ENCODE measurements around the gene PRSS3. TPM values are rescaled to one million over a fixed set of nuclear protein-coding genes. Genes with fewer than 3 reads are reported as not detected.
"Not testable (repeated sequence)": the region's sequence is repeated elsewhere in the genome, so short reads cannot be mapped to it uniquely, and the experiment has no call there.

Gene PRSS3
- total RNA-seq, 2 donors from 2014 or later, result 0.23 to 1.5 TPM

DNA sequence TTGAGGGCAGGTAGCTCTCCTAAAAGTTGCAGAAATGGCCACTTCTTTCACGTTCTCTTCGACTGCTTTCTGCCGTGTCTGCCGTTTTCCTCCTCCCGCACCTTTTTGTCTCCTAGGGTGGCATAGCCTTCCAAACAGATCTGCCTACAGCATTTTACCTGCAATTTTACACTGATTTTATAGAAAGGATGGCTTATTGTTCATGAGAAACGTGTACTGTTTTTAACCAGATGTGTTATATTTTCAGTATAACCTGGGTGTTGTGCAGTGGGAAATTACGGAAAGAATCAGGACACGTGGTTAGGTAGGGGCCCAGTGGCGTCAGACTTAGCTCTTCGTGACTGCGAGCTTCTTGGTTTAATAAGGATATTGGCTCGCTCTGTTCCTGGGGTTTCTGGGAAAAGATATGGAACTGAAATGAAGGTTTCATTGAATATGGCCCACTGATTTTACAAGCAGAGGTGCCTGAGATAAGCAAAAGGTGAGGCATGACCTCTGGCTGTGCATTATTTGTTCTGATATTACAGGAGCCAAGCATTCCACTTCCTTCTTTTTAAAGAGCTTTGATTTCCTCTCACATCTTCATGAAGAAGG is 43.7 kb upstream of the PRSS3 start:
- no peaks in the 10 kb centered on the region for H3K36me3 ChIP-seq
- H3K27me3 ChIP-seq (replicated peaks; ENCODE audit: insufficient read depth), result no peaks in the 10 kb centered on the region
- intact Hi-C loops (cut with DNase I), result no loop called here
- no peak for TF ChIP-seq POLR2A (IDR thresholded peaks at IDR 0.05)
- TF ChIP-seq CTCF (IDR thresholded peaks at IDR 0.05), result no peak
- TF ChIP-seq POLR2AphosphoS5 (IDR thresholded peaks at IDR 0.05), result no peak
- no peak for DNase-seq (ENCODE audit: low spot score)
- H3K4me3 ChIP-seq, result no peak overlapping the region
- H3K4me1 ChIP-seq (replicated peaks), result no peaks in the 10 kb centered on the region
- 74% methylated on average over 12 of the region's 12 CpGs for WGBS
- no peaks in the 10 kb centered on the region for H3K9me3 ChIP-seq
- no peak overlapping the region for H3K27ac ChIP-seq

DNA sequence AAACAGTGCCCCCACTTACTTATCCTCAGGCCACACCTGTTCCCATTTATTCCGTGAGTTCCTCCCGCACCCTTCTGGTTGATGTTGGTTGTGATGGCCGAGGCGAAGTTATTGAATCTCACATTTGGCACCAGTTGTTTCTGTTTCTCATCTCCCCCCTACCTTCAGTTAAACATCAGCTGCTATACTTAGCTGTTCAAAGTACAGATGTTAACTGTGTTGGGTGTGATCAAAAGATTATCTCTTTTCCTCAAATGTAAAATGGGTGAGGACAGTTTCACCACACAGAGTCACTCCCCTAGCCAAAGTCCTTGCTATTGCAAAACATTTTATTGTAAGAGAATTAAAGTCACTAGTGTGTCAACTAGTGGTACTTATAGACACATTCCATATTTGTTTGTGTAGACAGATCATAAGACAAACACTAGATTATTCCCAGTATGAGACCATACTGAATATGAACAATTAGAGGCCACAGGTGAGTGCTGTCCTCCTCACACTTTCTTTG is 43.2 kb upstream of the PRSS3 start:
- H3K27me3 ChIP-seq (replicated peaks; ENCODE audit: insufficient read depth), result no peaks in the 10 kb centered on the region
- H3K36me3 ChIP-seq, result no peaks in the 10 kb centered on the region
- TF ChIP-seq CTCF (IDR thresholded peaks at IDR 0.05) (no peak), POLR2A (IDR thresholded peaks at IDR 0.05) (no peak), POLR2AphosphoS5 (IDR thresholded peaks at IDR 0.05) (no peak)
- no peak for DNase-seq (ENCODE audit: low spot score)
- intact Hi-C loops (cut with DNase I), result no loop called here
- WGBS, result 74% methylated on average over 4 of the region's 4 CpGs
- no peaks in the 10 kb centered on the region for H3K4me1 ChIP-seq (replicated peaks)
- no peak overlapping the region for H3K27ac ChIP-seq
- H3K4me3 ChIP-seq, result no peak overlapping the region
- H3K9me3 ChIP-seq, result no peaks in the 10 kb centered on the region

DNA sequence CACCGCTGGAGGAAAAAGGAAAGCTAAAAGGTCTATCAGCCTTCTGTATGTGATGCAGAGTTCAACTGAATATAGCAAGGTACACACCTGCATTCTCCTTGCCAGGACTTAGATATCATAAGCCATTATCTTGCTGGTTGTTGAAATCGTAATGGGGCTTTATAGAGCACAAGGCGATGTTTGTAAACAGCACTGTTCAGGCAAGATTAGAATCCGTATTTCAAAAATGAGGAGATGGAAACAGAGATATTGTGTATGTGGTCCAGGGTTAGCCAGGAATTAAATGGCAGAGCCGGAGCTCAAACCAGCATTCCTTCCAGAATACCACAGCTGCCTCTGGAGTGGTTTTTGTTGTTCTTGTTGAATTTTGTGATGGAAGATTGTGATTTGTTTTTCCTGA is 42.6 kb upstream of the PRSS3 start:
- intact Hi-C loops (cut with DNase I); DNase-seq (ENCODE audit: low spot score); H3K4me1 ChIP-seq (replicated peaks); H3K36me3 ChIP-seq; H3K27ac ChIP-seq; H3K27me3 ChIP-seq (replicated peaks; ENCODE audit: insufficient read depth); H3K9me3 ChIP-seq; H3K4me3 ChIP-seq: not testable (repeated sequence)
- WGBS, result 61% methylated on average over 5 of the region's 5 CpGs

DNA sequence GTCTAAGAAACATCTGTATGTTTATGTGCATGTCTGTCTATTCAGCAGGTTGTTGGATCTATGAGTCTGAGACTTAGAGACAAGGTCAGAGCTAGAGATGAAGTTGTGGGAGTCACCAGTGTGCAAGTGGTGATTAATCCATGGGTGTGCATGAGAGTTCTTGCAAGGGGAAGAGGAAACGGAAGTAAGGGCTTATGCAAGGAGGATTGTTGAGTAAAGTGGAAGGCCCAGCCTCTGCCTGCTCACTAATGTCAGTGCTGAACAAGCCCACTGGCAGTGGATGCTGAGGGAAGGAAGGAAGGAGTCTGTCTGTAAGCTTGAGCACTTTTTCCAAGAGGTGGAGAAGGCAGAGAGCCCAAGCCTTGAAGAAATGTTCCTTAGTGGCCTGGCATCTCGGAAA is 35.7 kb upstream of the PRSS3 start:
- DNase-seq (ENCODE audit: low spot score); H3K36me3 ChIP-seq; H3K27me3 ChIP-seq (replicated peaks; ENCODE audit: insufficient read depth); H3K27ac ChIP-seq; H3K4me1 ChIP-seq (replicated peaks); intact Hi-C loops (cut with DNase I); H3K4me3 ChIP-seq; H3K9me3 ChIP-seq: not testable (repeated sequence)
- WGBS, result 100% methylated on average over 2 of the region's 2 CpGs

DNA sequence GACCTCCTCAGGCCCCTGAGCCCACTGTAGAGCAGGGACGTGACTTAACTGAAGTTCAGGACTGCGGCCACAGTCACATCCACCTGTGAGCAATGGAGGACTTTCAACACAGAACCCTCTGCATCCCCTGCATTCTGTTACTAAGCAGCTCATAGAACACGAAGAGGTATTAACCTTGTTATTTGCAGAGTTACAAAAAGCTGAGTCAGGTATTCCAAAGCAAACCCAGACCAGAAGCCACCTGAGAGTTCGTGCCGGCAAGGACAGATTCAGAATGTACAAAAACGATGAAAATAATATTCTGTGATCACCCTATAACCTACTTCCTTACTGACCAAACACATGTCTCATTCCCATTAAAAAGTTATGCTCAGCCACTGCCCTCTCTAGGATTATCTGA is 33.0 kb upstream of the PRSS3 start:
- intact Hi-C loops (cut with DNase I), result no loop called here
- TF ChIP-seq POLR2A (IDR thresholded peaks at IDR 0.05) (no peak), POLR2AphosphoS5 (IDR thresholded peaks at IDR 0.05) (no peak), CTCF (IDR thresholded peaks at IDR 0.05) (no peak)
- WGBS, result 69% methylated on average over 6 of the region's 6 CpGs

GRCh38 chr9:33763709-33764108 is 31.7 kb upstream of the PRSS3 start:
- 35% methylated on average over 1 of the region's 1 CpG for WGBS
- intact Hi-C loops (cut with DNase I), result not testable (repeated sequence)

More for the DNA sequence above, 33.0 kb upstream of the PRSS3 start:
- Histone ChIP-seq H3K4me3 (no peak overlapping the region), H3K27ac (no peak overlapping the region), H3K27me3 (replicated peaks; ENCODE audit: insufficient read depth) (no peaks in the 10 kb centered on the region), H3K36me3 (no peaks in the 10 kb centered on the region), H3K9me3 (no peaks in the 10 kb centered on the region), H3K4me1 (replicated peaks) (no peaks in the 10 kb centered on the region)
- DNase-seq (ENCODE audit: low spot score), result no peak

More at GRCh38 chr9:33763709-33764108, 31.7 kb upstream of the PRSS3 start:
- DNase-seq (ENCODE audit: low spot score); H3K4me3 ChIP-seq; H3K36me3 ChIP-seq; H3K4me1 ChIP-seq (replicated peaks); H3K27ac ChIP-seq; H3K27me3 ChIP-seq (replicated peaks; ENCODE audit: insufficient read depth); H3K9me3 ChIP-seq: not testable (repeated sequence)
